Astrocyte of the cerebellum (primary cell): ENCODE data around the gene CAPS.

Experiments
- DNase-seq: peaks from one replicate; pipeline ENCODE4 v3.0.0-alpha.2; 2011; ENCODE audit warnings: low read depth
- H3K4me3 ChIP-seq: 2 replicates; pipeline ENCODE4 v1.5.1; 2011; ENCODE audit warnings: mild to moderate bottlenecking, low read depth, low read length, moderate library complexity
- CTCF ChIP-seq: IDR thresholded peaks from 2 replicates; pipeline ENCODE4 v1.5.1; 2012; ENCODE audit warnings: low read length, low read depth, moderate library complexity, mild to moderate bottlenecking; ENCODE audit errors: missing control alignments
- in situ Hi-C: cut with HindIII; loops from 2 replicates; pipeline ENCODE4 v1.10.0; 2017; ENCODE audit warnings: low sequenced_read_pairs

The CAPS gene

GRCh38 chr19:5893907-5894703 lies 19.9 kb upstream of the CAPS start:
- H3K4me3 ChIP-seq = no peak overlapping the region
- in situ Hi-C loops = no loop called here
- TF ChIP-seq CTCF = no peak
- no peak for DNase-seq

DNA sequence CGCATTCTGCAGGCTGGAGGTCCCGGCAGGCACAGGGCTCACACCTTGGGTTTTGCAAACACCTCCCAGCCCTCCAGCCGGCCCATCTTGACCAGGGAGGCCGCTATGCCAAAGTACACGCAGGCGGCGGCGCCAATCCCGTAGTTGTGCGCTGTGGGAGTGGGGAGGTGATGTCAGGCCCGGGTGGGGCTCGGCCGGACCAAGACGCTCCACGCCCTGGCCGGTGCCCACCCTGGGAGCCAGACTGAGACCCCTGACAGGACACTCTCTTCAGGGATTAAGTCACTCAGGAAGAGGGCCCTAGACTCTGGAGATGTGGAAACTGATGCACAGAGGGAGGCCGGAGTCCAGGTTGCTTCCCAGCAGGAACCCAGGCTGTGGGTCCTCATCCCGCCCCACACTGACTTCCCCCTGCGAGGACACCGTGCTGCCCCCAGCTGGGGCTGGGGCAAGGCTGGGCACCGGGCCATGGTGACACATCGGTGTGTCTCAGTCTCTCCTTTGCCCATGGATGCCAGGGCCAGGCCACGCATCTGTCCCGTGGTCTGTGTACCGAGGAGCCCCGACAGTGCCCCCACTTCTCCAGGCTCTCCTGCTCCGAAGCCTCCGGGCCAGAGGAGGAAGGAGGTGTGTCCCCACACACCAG lies 19.2 kb upstream of the CAPS start:
- in situ Hi-C loops = no loop called here
- TF ChIP-seq CTCF = no peak
- no peak overlapping the region for H3K4me3 ChIP-seq
- no peak for DNase-seq

DNA sequence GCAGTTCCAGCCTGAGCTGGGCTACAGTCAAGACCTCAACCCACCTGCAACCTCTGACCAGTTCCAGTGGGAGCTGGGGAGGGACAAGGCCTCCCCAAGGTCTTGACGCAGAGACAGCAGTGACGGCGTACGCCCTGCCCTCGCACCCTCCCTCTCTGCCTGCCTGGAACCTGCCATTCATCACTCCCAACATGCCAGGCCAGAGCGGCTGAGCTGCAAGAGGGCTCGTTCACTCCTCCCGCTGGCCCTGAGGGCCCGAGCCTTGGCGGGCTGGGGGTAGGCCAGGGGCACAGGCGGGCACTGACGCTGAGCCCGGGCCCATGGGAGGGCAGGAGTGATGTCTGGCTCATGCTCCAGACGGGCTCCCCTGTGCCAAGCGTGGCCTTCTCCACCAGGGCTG lies 18.6 kb upstream of the CAPS start:
- TF ChIP-seq CTCF = no peak
- DNase-seq = no peak
- in situ Hi-C loops = no loop called here
- no peak overlapping the region for H3K4me3 ChIP-seq

- TF ChIP-seq CTCF = no peak
Measured at GRCh38 chr19:5895890-5896289, 18.2 kb upstream of the CAPS start.

DNA sequence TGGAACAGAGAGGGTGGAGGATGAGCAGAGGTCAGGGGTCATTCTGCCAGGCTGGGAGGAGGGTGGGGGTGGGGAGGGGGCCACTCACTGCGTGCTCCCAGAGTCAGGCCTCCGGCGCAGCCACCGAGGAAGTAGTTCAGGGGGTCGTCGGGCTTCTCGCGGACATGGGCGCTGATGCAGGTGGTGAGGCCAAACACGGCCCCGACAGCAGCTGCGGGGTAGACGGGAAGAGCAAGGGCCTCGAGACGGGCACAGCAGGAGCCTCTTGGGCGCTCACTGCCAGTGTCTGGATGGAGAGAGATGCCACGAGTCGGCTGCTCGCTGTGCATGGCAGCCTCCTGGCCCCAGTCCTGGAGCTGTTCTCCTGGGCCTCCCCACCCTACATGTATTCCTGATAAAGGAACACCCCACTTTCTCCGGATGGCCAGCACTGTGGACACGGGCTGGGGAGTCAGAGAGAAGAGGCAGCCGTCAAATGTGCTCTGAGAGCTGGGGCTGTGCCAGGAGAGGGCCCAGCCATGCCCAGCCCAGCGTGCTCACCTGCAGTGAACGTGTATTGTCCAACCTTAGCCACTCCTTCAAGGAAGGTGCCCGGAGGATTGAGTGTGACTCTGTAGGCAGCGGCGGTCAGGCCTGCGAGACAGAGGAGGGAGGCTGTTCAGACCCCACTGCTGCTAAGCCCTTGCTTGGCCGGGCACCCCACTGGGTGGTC lies 17.5 kb upstream of the CAPS start:
- TF ChIP-seq CTCF = no peak
- no peak for DNase-seq
- in situ Hi-C loops = no loop called here
- no peak overlapping the region for H3K4me3 ChIP-seq

More at GRCh38 chr19:5895890-5896289, 18.2 kb upstream of the CAPS start:
- no peak overlapping the region for H3K4me3 ChIP-seq
- in situ Hi-C loops = no loop called here
- no peak for DNase-seq

GRCh38 chr19:5897189-5897969 lies 16.7 kb upstream of the CAPS start:
- in situ Hi-C loops = no loop called here
- H3K4me3 ChIP-seq = no peak overlapping the region
- TF ChIP-seq CTCF = no peak
- no peak for DNase-seq
